Measurements from ENCODE around the gene CRB2. TPM values are rescaled to one million over a fixed set of nuclear protein-coding genes. Genes with fewer than 3 reads are reported as not detected.

CRB2 gene
- total and polyA plus RNA-seq, 3 donors from 2014 or later = 0.63 to 3.4 (median 0.68) TPM

GRCh38 chr9:123412171-123412820, 56.3 kb downstream of the CRB2 start:
- Histone ChIP-seq H3K27me3 (no peaks in the 10 kb centered on the region), H3K4me1 (no peaks in the 10 kb centered on the region), H3K36me3 (ENCODE audit: low read depth, missing control alignments) (no peaks in the 10 kb centered on the region), H3K4me3 (no peak overlapping the region), H3K27ac (no peak overlapping the region), H3K9me3 (no peaks in the 10 kb centered on the region)
- intact Hi-C loops (cut with DNase I; ENCODE audit: low total_unique reads) = no loop called here
- 87 to 93% methylated on average over 18 of the region's 18 CpGs for WGBS, 2 donors
- TF ChIP-seq POLR2A (IDR thresholded peaks at IDR 0.05) (no peak), CTCF (IDR thresholded peaks at IDR 0.05) (no peak)
- no peak for DNase-seq

- Histone ChIP-seq H3K27ac (no peak overlapping the region), H3K27me3 (no peaks in the 10 kb centered on the region), H3K36me3 (ENCODE audit: low read depth, missing control alignments) (no peaks in the 10 kb centered on the region), H3K4me3 (no peak overlapping the region), H3K4me1 (no peaks in the 10 kb centered on the region), H3K9me3 (no peaks in the 10 kb centered on the region)
- no peak for DNase-seq
- no peak for TF ChIP-seq POLR2A (IDR thresholded peaks at IDR 0.05)
- TF ChIP-seq CTCF (IDR thresholded peaks at IDR 0.05) = no peak
- intact Hi-C loops (cut with DNase I; ENCODE audit: low total_unique reads) = no loop called here
- 90 to 96% methylated on average over 7 of the region's 7 CpGs for WGBS, 2 donors
These were observed 58.2 kb downstream of the CRB2 start for GRCh38 chr9:123414204-123414603.

GRCh38 chr9:123414936-123415930, 59.2 kb downstream of the CRB2 start:
- Histone ChIP-seq H3K9me3 (no peaks in the 10 kb centered on the region), H3K27ac (no peak overlapping the region), H3K27me3 (no peaks in the 10 kb centered on the region), H3K36me3 (ENCODE audit: low read depth, missing control alignments) (no peaks in the 10 kb centered on the region), H3K4me1 (no peaks in the 10 kb centered on the region), H3K4me3 (no peak overlapping the region)
- DNase-seq = no peak
- 88 to 91% methylated on average over 19 to 23 of the region's 23 CpGs for WGBS, 2 donors
- intact Hi-C loops (cut with DNase I; ENCODE audit: low total_unique reads) = no loop called here
- TF ChIP-seq CTCF (IDR thresholded peaks at IDR 0.05) = no peak
- TF ChIP-seq POLR2A (IDR thresholded peaks at IDR 0.05) = no peak

GRCh38 chr9:123416176-123416575, 60.2 kb downstream of the CRB2 start:
- H3K4me1 ChIP-seq = no peaks in the 10 kb centered on the region
- H3K27ac ChIP-seq = no peak overlapping the region
- WGBS, 2 donors = 74 to 78% methylated on average over 7 to 8 of the region's 8 CpGs
- no peaks in the 10 kb centered on the region for H3K36me3 ChIP-seq (ENCODE audit: low read depth, missing control alignments)
- no peaks in the 10 kb centered on the region for H3K9me3 ChIP-seq
- TF ChIP-seq CTCF (IDR thresholded peaks at IDR 0.05) (no peak), POLR2A (IDR thresholded peaks at IDR 0.05) (no peak)
- H3K27me3 ChIP-seq = no peaks in the 10 kb centered on the region
- DNase-seq = no peak
- intact Hi-C loops (cut with DNase I; ENCODE audit: low total_unique reads) = no loop called here
- H3K4me3 ChIP-seq = no peak overlapping the region
